ENCODE measurements around the gene F2R. TPM values are rescaled to one million over a fixed set of nuclear protein-coding genes. Genes with fewer than 3 reads are reported as not detected.

The F2R gene
- total RNA-seq, 1 donor from 2014 or later, result 41.4 TPM

DNA sequence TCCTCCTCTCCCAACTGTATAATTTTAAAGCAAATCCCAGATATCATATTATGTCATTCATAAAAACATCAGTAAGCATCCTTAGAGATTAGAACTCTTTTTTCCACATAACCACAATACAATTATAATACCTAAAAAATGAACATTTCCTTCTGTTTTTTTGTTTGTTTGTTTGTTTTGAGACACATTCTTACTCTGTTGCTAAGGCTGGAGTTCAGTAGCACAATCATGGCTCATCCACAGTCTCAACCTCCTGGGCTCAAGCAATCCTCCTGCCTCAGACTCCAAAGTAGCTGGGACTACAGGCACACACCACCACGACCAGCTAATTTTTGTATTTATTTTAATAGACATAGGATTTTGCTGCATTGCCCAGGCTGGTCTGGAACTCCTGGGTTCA, 8.0 kb downstream of the F2R start:
- TF ChIP-seq, protein P1, sequence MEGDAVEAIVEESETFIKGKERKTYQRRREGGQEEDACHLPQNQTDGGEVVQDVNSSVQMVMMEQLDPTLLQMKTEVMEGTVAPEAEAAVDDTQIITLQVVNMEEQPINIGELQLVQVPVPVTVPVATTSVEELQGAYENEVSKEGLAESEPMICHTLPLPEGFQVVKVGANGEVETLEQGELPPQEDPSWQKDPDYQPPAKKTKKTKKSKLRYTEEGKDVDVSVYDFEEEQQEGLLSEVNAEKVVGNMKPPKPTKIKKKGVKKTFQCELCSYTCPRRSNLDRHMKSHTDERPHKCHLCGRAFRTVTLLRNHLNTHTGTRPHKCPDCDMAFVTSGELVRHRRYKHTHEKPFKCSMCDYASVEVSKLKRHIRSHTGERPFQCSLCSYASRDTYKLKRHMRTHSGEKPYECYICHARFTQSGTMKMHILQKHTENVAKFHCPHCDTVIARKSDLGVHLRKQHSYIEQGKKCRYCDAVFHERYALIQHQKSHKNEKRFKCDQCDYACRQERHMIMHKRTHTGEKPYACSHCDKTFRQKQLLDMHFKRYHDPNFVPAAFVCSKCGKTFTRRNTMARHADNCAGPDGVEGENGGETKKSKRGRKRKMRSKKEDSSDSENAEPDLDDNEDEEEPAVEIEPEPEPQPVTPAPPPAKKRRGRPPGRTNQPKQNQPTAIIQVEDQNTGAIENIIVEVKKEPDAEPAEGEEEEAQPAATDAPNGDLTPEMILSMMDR (conservative IDR thresholded peaks at IDR 0.05; ENCODE audit: low read depth, low read length), result no peak
- H3K4me3 ChIP-seq (ENCODE audit: low read depth, low read length), result no peak overlapping the region
- no peak for DNase-seq (ENCODE audit: low read depth)

DNA sequence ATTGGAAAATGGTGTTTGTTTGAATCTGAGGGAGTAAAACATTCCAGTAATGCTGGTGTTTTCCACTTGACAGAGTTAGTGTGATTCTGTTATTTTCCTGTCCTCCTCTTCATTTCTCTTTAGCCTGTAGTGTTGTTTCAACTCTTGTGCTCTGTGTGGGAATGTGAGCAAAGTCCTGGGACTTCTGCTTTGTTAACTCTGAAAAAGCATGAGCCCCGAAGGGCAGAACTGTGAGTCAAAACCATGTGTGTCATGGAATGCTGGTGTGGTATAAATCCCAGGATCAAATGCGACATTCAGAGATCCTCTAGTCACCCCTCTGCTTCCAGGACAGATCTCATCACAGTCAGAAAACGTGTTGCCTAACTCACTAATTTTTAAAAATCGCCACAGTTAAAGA, 8.9 kb downstream of the F2R start:
- TF ChIP-seq, protein P1 (conservative IDR thresholded peaks at IDR 0.05; ENCODE audit: low read depth, low read length), result no peak
- H3K4me3 ChIP-seq (ENCODE audit: low read depth, low read length), result no peak overlapping the region
- DNase-seq (ENCODE audit: low read depth), result peak; percentile 80

DNA sequence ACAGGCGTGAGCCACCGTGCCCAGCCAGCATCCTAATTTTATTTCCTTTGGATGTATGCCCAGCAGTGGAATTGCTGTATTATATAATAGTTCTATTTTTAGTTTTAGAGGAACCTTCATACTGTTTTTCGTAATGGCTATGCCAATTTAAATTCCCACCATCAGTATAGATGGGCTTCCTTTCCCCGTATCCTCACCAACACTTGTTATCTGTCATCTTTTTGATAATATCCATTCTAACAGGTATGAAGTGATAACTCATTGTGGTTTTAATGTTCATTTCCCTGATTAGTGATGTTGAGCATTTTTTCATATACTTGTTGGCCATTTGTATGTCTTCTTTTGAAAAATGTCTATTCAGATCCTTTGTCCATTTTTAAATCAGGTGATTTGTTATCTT, 13.0 kb downstream of the F2R start:
- TF ChIP-seq, protein P1 (conservative IDR thresholded peaks at IDR 0.05; ENCODE audit: low read depth, low read length), result no peak
- no peak for DNase-seq (ENCODE audit: low read depth)
- no peak overlapping the region for H3K4me3 ChIP-seq (ENCODE audit: low read depth, low read length)

DNA sequence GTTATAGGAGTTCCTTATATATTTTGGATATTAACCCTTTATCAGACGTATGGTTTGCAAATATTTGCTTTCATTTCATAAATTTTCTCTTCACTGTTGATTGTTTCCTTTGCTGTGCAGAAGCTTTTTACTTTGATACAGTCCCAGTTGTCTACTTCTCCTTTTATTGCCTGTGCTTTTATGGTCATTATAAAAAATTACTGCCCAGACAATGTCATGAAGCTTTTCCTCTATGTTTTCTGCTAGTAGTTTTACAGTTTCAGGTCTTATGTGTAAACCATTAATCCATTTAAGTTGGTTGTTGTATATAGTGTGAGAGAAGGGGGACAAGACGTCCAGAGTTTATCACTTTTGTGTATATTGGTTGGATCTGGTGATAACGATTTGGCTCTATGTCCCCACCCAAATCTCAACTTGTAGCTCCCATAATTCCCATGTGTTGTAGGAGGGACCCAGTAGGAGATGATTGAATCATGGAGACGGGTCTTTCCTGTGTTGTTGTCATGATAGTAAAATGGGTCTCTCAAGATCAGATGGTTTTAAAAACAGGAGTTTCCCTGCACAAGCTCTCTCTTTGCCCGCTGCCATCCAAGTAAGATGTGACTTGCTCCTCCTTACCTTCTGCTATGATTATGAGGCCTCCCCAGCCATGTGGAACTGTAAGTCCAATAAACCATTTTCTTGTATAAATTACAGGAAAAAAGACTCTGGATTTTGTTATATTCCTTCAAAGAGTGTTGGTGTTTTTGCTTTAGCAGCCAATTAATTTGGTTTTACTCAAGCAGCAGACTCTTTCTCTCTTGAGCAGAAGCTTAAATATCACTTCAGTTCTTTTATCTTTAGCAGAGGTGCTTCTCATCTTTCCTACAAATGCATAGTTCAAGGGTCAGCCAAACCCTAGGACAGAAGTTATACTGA, 13.7 kb downstream of the F2R start:
- no peak for DNase-seq (ENCODE audit: low read depth)
- TF ChIP-seq, protein P1 (conservative IDR thresholded peaks at IDR 0.05; ENCODE audit: low read depth, low read length), result no peak
- H3K4me3 ChIP-seq (ENCODE audit: low read depth, low read length), result no peak overlapping the region

DNA sequence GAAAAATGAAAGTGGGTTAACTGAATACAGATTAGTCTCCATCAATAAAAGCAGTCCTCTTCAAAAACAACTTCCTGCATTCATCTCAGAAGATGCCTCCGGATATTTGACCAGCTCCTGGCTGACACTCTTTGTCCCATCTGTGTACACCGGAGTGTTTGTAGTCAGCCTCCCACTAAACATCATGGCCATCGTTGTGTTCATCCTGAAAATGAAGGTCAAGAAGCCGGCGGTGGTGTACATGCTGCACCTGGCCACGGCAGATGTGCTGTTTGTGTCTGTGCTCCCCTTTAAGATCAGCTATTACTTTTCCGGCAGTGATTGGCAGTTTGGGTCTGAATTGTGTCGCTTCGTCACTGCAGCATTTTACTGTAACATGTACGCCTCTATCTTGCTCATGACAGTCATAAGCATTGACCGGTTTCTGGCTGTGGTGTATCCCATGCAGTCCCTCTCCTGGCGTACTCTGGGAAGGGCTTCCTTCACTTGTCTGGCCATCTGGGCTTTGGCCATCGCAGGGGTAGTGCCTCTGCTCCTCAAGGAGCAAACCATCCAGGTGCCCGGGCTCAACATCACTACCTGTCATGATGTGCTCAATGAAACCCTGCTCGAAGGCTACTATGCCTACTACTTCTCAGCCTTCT, 16.6 kb downstream of the F2R start:
- TF ChIP-seq, protein P1 (conservative IDR thresholded peaks at IDR 0.05; ENCODE audit: low read depth, low read length), result no peak
- no peak for DNase-seq (ENCODE audit: low read depth)
- H3K4me3 ChIP-seq (ENCODE audit: low read depth, low read length), result no peak overlapping the region

DNA sequence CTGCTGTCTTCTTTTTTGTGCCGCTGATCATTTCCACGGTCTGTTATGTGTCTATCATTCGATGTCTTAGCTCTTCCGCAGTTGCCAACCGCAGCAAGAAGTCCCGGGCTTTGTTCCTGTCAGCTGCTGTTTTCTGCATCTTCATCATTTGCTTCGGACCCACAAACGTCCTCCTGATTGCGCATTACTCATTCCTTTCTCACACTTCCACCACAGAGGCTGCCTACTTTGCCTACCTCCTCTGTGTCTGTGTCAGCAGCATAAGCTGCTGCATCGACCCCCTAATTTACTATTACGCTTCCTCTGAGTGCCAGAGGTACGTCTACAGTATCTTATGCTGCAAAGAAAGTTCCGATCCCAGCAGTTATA, 17.1 kb downstream of the F2R start:
- TF ChIP-seq, protein P1 (conservative IDR thresholded peaks at IDR 0.05; ENCODE audit: low read depth, low read length), result no peak

More for the DNA sequence above, 17.1 kb downstream of the F2R start:
- DNase-seq (ENCODE audit: low read depth), result no peak
- H3K4me3 ChIP-seq (ENCODE audit: low read depth, low read length), result no peak overlapping the region
